Stimulated activated CD4-positive, alpha-beta T cell treated with anti-CD3 and anti-CD28 coated beads, Interleukin-4, amount 100 ng/mL, for 24 hours (primary cell): ENCODE results near the gene TIPIN.
A peak's percentile ranks its signal among the peaks of the same experiment; 100 is the strongest.
"Not testable (repeated sequence)": the region's sequence is repeated elsewhere in the genome, so short reads cannot be mapped to it uniquely, and the experiment has no call there.

Experiments used
- DNase-seq: peaks from one replicate; pipeline ENCODE4 v3.0.0-alpha.2; 2020

Gene TIPIN

GRCh38 chr15:66356359-66357236 is at the start of gene TIPIN:
TIPIN (minus strand) TSS chr15:66356685; CDS start chr15:66352947, 3,738 bp downstream.
- peak; percentile 98 for DNase-seq

GRCh38 chr15:66405615-66406014 is 49.1 kb upstream of the TIPIN start:
- no peak for DNase-seq

DNA sequence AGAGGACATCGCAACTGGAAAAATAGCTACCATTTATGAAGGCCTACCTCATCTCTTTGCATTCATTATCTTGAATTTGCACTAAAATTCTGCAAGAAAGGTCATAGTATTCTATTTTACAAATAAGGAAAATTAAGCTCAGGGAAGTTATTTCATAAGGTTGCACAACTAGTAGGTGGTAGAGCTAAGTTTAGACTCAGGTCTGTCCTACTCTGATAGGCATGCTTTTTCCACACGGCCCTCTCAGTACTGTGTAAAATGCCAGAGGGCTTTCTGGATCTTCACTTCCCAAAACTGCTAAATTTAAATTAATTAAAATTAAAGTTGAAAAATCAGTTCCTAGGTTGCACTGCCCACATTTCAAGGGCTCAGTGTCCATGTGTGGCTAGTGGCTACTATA is 48.5 kb upstream of the TIPIN start:
- DNase-seq: no peak

- no peak for DNase-seq
These were observed 48.0 kb upstream of the TIPIN start for GRCh38 chr15:66404532-66404931.

DNA sequence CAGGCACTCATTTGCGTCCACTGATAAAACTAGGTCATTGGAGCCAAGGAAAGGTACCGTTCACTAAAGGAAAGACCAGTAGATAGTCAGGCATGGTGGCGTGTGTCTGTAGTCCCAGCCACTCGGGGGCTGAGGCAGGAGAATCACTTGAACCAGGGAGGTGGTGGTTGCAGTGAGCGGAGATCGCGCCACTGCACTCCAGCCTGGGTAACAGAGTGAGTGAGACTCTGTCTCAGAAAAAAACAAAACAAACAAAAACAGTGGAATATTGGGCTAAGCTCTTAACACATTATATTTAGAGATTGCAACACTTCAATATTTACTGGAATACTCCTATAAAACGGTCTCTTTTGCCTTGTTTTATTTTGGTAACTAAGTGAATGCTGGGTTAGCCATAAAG is 47.6 kb upstream of the TIPIN start:
- no peak for DNase-seq

DNA sequence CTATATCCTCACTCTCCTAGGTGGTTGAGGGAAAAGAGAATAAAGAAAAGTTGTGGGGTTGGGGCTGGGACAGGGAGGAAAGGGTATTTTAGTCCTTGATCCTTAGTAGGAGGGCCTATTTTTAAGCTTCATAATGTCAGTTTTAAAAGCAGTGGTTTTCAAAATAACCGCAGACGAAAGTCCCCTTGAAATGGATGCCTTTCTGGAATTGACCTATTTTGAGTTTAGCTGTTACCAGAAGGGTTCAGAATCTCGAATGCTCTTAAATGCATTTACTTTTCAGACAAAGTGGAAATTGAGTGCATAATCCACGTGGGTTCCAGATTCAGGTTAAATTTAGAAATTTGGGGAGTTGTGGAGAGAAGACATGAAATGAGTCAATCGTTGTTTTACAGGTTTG is 46.8 kb upstream of the TIPIN start:
- no peak for DNase-seq

- DNase-seq: no peak
These were observed 46.3 kb upstream of the TIPIN start for GRCh38 chr15:66402761-66403284.

DNA sequence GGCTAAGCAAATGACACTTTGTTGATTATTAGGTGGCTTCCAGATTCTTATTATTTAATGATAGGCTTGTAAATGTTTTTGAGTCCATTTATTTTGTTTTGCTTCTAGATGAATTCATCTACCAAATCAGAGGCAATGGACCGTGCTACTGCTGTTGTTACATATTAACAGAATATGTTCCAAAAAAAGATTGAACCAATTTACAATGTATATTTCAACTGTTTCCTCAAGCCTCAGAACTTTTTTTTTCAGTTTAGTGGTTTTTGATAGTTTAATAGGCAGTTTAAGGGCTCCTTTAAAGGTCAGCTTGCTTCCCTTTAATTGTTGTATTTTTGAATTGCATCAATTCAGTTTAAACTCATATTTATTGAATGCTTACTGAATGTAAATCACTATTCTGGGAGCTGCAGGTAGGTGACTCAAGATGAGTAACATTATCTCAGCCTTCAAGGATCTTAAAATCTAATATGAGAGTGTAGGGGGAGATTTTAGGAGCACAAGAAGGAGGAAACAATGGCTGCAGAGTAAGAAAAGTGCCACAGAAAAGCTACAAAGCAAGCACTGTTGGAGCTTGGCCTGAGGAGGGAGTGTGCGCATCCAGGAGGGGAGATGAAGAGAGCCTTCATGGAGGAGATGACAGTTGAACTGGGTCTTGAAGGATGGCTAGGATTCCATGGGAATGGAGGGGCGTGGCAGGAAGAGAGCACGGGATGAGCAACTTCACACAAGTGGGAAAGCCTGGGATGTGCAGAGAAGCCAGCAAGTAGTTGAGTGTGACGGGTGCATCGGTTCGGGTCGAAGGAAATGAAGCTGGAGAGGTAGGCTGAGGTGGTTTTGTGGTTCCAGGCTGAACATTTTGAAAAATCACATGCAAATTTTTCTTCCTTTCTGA is 44.9 kb upstream of the TIPIN start:
- peak; percentile 30 for DNase-seq

DNA sequence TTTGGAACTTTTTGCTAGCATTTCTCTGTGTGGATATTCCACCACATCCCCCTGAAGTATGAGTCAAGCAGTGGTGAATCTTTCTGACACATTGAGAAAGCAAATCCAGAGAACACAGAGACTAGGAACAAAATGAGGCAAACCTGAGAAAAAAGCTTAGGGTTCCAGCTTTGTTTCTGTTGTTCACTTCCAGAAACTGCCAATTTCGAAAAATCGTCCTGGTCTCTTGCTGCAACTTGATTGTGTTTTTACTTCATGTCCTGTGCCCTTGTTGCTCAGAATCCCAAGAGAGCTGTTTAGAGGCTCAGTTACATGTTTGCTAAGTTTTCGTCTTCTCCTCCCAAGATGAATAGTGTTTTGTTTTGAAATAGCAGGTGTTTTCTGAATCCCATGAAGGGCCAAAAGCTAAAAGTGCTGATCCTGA is 43.9 kb upstream of the TIPIN start:
- DNase-seq: no peak

DNA sequence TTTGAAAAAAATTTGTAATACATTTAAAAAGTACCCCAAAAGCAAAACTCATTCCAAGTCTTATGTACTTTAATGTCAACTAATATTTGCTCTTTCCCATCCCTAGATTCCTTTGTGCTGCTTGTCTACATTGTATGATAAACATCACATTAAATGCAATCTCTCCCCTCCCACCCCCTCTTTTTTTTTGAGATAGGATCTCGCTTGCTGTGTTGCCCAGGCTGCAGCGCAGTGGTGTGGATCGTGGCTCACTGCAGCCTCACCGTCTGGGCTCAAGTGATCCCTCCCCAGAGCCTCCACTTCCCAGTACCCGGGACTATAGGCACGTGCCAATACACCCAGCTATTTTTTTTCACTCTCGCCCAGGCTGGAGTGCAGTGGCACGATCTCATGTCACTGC is 42.8 kb upstream of the TIPIN start:
- no peak for DNase-seq

DNA sequence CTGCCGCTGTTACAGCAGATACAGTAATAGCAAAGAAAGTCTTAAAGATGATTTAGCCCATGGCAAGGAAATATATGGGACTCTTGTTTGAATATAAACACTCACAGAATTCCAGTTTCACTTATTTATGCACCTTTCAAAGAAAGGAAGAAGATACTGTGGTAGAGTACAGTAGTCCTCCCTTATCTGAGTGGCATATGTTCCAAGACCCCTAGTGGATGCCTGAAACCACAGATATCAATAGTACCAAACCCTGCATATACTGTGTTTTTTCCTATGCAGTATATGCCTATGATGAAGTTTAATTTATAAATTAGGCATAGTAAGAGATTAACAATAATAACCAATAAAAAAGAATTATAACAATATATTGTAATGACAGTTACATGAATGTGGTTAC is 38.4 kb upstream of the TIPIN start:
- DNase-seq: no peak

DNA sequence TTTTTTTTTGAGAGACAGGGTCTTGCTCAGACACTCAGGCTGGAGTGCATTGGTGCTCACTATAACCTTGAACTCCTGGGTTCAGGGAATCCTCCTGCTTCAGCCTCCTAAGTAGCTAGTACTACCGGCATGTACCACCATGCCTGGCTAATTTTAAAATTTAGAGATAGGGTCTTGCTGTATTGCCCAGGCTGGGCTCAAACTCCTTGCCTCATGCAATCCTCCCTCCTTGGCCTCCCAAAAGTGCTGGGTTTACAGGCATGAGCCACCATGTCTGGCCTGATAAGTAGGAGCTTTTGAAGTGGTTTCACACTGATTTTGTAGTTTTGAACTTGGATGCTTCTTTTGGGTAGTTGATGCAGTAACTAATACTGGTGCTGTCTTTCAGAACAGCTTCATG is 38.0 kb upstream of the TIPIN start:
- no peak for DNase-seq

DNA sequence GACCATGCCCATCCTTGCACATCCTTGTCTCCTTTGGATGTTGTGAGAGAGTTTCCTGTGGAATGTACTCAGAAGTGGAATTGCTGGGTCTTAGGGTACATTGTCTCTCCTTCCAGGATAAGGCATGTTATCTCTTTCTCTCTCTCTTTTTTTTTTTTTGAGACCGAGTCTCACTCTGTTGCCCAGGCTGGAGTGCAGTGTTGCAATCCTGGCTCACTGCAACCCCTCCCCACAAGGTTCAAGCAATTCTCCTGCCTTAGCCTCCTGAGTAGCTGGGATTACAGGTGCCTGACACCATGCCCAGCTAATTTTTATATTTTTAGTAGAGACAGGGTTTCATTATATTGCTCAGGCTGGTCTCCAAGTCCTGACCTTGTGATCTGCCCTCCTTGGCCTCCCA is 36.6 kb upstream of the TIPIN start:
- not testable (repeated sequence) for DNase-seq

GRCh38 chr15:66390678-66391077 is 34.2 kb upstream of the TIPIN start:
- peak; percentile 26 for DNase-seq

DNA sequence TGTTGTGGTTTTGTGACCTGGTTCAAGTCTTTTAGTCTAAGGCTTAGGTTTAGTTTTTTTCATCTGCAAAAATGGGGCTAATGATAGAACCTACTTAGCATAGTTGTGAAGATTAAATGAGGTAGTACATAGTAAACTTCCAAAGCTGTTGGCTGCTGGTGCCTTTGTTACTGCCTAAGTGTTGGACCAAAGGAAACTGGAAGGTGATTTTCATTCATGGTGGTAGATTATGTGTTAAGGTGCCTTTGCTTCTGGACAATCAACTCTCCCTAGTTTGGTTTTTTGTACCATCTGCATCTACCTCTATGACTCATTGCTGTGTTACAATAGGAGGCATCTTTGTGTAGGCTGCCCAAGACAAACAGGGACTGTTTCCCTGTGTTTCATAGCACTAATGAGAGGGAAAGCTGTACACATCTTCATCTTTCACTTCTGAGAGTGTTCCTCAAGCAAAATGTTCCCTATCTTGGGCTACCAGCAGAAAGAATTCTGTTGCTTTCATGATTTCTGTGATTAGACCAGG is 33.4 kb upstream of the TIPIN start:
- DNase-seq: no peak

DNA sequence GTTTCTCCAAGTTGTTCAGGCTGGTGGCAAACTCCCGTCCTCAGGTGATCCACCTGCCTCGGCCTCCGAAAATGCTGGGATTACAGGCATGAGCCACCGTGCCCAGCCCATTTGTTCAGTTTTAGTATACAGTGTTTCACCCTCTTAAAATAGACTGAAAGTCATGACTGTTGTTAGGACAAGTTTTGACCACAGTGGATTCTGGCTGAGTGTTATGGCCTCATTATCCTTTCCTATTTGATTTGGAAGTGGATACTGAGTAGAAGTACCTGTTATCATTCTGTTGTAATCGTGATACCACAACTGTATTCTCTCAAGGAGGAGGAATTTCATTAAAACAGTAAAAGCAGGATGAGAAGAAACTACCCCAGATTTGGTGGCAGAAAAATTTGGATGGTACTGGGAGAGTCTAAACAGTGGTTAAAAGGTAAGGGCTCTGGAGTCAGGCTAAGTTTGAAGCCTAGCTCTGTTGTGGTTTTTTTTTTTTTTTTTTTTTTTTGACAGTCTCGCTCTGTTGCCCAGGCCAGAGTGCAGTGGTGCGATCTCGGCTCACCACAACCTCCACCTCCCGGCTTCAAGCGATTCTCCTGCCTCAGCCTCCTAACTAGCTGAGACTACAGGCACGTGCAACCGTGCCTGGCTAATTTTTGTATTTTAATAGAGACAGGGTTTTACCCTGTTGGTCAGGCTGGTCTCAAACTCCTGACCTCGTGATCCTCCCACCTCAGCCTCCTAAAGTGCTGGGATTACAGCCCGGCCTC is 32.8 kb upstream of the TIPIN start:
- no peak for DNase-seq

- DNase-seq: no peak
These were observed 32.1 kb upstream of the TIPIN start for GRCh38 chr15:66388576-66388975.

- DNase-seq: no peak
These were observed 31.5 kb upstream of the TIPIN start for GRCh38 chr15:66388043-66388363.

GRCh38 chr15:66387163-66388042 is 30.9 kb upstream of the TIPIN start:
- DNase-seq: peak; percentile 87

- peak; percentile 98 for DNase-seq
These were observed 30.0 kb upstream of the TIPIN start, which contains the start of gene MAP2K1 for GRCh38 chr15:66386204-66387123. MAP2K1 (plus strand) TSS chr15:66386912; CDS start chr15:66387348, 436 bp downstream.
